ENCODE data around the gene AKIRIN1. TPM values are rescaled to one million over a fixed set of nuclear protein-coding genes. Genes with fewer than 3 reads are reported as not detected.
A peak's percentile ranks its signal among the peaks of the same experiment; 100 is the strongest.
"Not testable (repeated sequence)": the region's sequence is repeated elsewhere in the genome, so short reads cannot be mapped to it uniquely, and the experiment has no call there.

AKIRIN1 gene
- total RNA-seq, 6 experiments from 2014 or later = 18.9 to 37.3 (median 28.5) TPM

GRCh38 chr1:39003281-39003680, 12.2 kb downstream of the AKIRIN1 start:
- Histone ChIP-seq H3K4me1 (no peaks in the 10 kb centered on the region), H3K27ac (no peak overlapping the region), H3K27me3 (no peaks in the 10 kb centered on the region), H3K9me3 (no peaks in the 10 kb centered on the region), H3K36me3 (peaks cover 13 to 95% (median 40%) of the 10 kb centered on the region in 4 donors), H3K4me3 (no peak overlapping the region)
- DNase-seq = no peak
- WGBS (ENCODE audit: insufficient coverage, low coverage, low lambda C conversion rate, missing lambda C conversion rate) = 91% methylated on average over 3 of the region's 3 CpGs
- TF ChIP-seq POLR2A (IDR thresholded peaks at IDR 0.05) (no peak), CTCF (IDR thresholded peaks at IDR 0.05) (no peak)
- intact Hi-C loops (cut with DNase I) = no loop called here
- ATAC-seq = no peak

GRCh38 chr1:39003794-39004193, 12.7 kb downstream of the AKIRIN1 start:
- intact Hi-C loops (cut with DNase I) = no loop called here
- WGBS (ENCODE audit: insufficient coverage, low coverage, low lambda C conversion rate, missing lambda C conversion rate) = 65% methylated on average over 2 of the region's 2 CpGs
- ATAC-seq (no peak), DNase-seq (no peak)
- Histone ChIP-seq H3K4me1 (no peaks in the 10 kb centered on the region), H3K27me3 (no peaks in the 10 kb centered on the region), H3K36me3 (peaks cover 14 to 95% (median 41%) of the 10 kb centered on the region in 4 donors), H3K9me3 (no peaks in the 10 kb centered on the region), H3K27ac (no peak overlapping the region), H3K4me3 (no peak overlapping the region)
- TF ChIP-seq POLR2A (IDR thresholded peaks at IDR 0.05) = no peak
- no peak for TF ChIP-seq CTCF (IDR thresholded peaks at IDR 0.05)

GRCh38 chr1:39006287-39006686, 15.2 kb downstream of the AKIRIN1 start:
- Histone ChIP-seq H3K27me3 (no peaks in the 10 kb centered on the region), H3K4me1 (no peaks in the 10 kb centered on the region), H3K9me3 (no peaks in the 10 kb centered on the region), H3K4me3 (no peak overlapping the region), H3K36me3 (peaks cover 16 to 90% (median 39%) of the 10 kb centered on the region in 4 donors), H3K27ac (no peak overlapping the region)
- ATAC-seq (no peak), DNase-seq (no peak)
- 70% methylated on average over 2 of the region's 2 CpGs for WGBS (ENCODE audit: insufficient coverage, low coverage, low lambda C conversion rate, missing lambda C conversion rate)
- no peak for TF ChIP-seq CTCF (IDR thresholded peaks at IDR 0.05)
- TF ChIP-seq POLR2A (IDR thresholded peaks at IDR 0.05) = no peak
- intact Hi-C loops (cut with DNase I) = no loop called here

GRCh38 chr1:39006726-39007645, 15.9 kb downstream of the AKIRIN1 start:
- 96% methylated on average over 13 of the region's 13 CpGs for WGBS (ENCODE audit: insufficient coverage, low coverage, low lambda C conversion rate, missing lambda C conversion rate)
- Histone ChIP-seq H3K36me3 (peaks cover 11 to 86% (median 34%) of the 10 kb centered on the region in 4 donors), H3K4me1 (no peaks in the 10 kb centered on the region), H3K9me3 (no peaks in the 10 kb centered on the region), H3K27ac (no peak overlapping the region), H3K27me3 (no peaks in the 10 kb centered on the region), H3K4me3 (no peak overlapping the region)
- DNase-seq (no peak), ATAC-seq (no peak)
- intact Hi-C loops (cut with DNase I) = no loop called here
- TF ChIP-seq POLR2A (IDR thresholded peaks at IDR 0.05) (no peak), CTCF (IDR thresholded peaks at IDR 0.05) (no peak)

- H3K27me3 ChIP-seq; H3K4me1 ChIP-seq; DNase-seq; H3K4me3 ChIP-seq; intact Hi-C loops (cut with DNase I); H3K27ac ChIP-seq; H3K9me3 ChIP-seq: not testable (repeated sequence)
- peak in 1 of 4 donors; percentile 17 for ATAC-seq
- 92% methylated on average over 4 of the region's 8 CpGs for WGBS (ENCODE audit: insufficient coverage, low coverage, low lambda C conversion rate, missing lambda C conversion rate)
- H3K36me3 ChIP-seq = peaks cover 0 to 12% (median 0%) of the 10 kb centered on the region in 4 donors
Measured at GRCh38 chr1:39014956-39015355, 23.9 kb downstream of the AKIRIN1 start.
